Gastrocnemius medialis (tissue), 4 donors: ENCODE measurements around the gene TIPIN.

Experiments
- CTCF ChIP-seq, 5 experiments: fragments of 450-650 bp in 3 of 5; fragments of 200-600 bp in 2 of 5; sonication (generic) in 2 of 5; IDR thresholded peaks in 4 of 5; conservative IDR thresholded peaks in 1 of 5; 1 replicate in 4 of 5; 2 replicates in 1 of 5; pipeline ENCODE4 v1.5.1; 2016 to 2019; ENCODE audit warnings: antibody characterized with exemption in 5 of 5, mild to moderate bottlenecking in 3 of 5, moderate library complexity in 3 of 5
- POLR2A ChIP-seq, 2 donors: fragments of 450-650 bp; IDR thresholded peaks; one replicate each; pipeline ENCODE4 v1.6.1; 2017; ENCODE audit warnings: antibody characterized with exemption in 2 of 2, mild to moderate bottlenecking in 2 of 2, moderate library complexity in 2 of 2

- TF ChIP-seq CTCF (IDR thresholded peaks at IDR 0.05 in 4 of 5, conservative IDR thresholded peaks at IDR 0.05 in 1 of 5) (peak in 1 of 5 experiments; percentile 10), POLR2A (IDR thresholded peaks at IDR 0.05) (no peak)
These were observed 31.5 kb upstream of the TIPIN start for GRCh38 chr15:66388043-66388363.
